ENCODE measurements around the gene DEPP1.

DNA sequence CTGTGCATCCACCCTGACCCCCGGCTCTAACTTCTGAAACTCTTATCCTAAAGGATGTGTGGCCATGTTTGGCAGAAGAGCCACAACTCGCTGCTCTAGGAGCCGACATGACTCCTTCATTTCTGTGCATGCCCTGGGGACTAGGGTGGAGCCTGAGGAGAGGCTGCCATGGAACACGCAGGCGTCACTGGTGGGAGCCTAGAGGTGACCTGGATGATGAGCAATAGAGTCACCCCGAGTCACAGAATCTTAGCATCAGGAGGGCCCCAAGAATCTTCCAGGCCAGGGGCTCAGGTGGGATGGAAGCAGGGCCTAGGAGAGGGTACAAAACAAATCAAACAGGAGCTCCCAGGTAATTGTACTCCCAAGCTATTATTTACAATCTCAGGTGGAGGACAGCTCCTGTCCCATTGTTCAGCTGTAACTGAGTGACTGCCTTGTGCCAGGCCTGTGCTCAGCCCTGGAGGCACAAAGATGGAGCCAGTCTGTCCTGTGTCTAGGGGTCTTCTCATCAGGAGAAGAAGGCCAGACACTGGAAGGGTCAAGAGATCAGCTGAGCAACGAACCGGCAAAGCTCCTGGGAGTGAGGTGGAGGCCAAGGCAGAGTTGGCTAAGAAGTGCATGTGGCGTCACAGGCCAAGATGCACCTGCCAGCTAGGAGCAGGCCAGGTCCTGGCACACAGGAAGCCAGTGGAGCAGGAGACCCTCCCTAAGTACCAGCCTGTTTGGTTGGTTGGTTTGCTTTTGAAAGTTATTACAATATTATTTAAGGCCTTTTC lies 16.3 kb upstream of the DEPP1 start:
- TF ChIP-seq, protein P1, sequence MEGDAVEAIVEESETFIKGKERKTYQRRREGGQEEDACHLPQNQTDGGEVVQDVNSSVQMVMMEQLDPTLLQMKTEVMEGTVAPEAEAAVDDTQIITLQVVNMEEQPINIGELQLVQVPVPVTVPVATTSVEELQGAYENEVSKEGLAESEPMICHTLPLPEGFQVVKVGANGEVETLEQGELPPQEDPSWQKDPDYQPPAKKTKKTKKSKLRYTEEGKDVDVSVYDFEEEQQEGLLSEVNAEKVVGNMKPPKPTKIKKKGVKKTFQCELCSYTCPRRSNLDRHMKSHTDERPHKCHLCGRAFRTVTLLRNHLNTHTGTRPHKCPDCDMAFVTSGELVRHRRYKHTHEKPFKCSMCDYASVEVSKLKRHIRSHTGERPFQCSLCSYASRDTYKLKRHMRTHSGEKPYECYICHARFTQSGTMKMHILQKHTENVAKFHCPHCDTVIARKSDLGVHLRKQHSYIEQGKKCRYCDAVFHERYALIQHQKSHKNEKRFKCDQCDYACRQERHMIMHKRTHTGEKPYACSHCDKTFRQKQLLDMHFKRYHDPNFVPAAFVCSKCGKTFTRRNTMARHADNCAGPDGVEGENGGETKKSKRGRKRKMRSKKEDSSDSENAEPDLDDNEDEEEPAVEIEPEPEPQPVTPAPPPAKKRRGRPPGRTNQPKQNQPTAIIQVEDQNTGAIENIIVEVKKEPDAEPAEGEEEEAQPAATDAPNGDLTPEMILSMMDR (IDR thresholded peaks at IDR 0.05), result no peak
- no peak for TF ChIP-seq POLR2A (IDR thresholded peaks at IDR 0.05)
